RWPE2 (cell line): Measurements from ENCODE around the gene MAPKBP1.

Experiments used
- ATAC-seq: fragments of 200-7000 bp; cut with Tn5 transposase; 3 replicates; pipeline ENCODE4 v1.9.1; 2021; ENCODE audit warnings: low read depth
- DNase-seq: peaks from one replicate; pipeline ENCODE4 v3.0.0-alpha.2; 2020; ENCODE audit warnings: low spot score
- H3K27ac ChIP-seq: fragments of 450-650 bp; 2 replicates; pipeline ENCODE4 v1.5.1; 2017; ENCODE audit warnings: mild to moderate bottlenecking; ENCODE audit not compliant: poor library complexity, severe bottlenecking
- H3K27me3 ChIP-seq: fragments of 250-450 bp; sonication (Bioruptor Pico); 2 replicates; pipeline ENCODE4 v1.5.1; 2021; ENCODE audit warnings: mild to moderate bottlenecking, moderate library complexity; ENCODE audit not compliant: insufficient read depth, poor library complexity, severe bottlenecking
- H3K36me3 ChIP-seq: fragments of 250-450 bp; sonication (Bioruptor Pico); 2 replicates; pipeline ENCODE4 v1.5.1; 2020; ENCODE audit warnings: low read depth, mild to moderate bottlenecking, moderate library complexity
- H3K4me1 ChIP-seq: fragments of 250-450 bp; sonication (Bioruptor Pico); 2 replicates; pipeline ENCODE4 v1.5.1; 2021; ENCODE audit warnings: mild to moderate bottlenecking, moderate library complexity; ENCODE audit not compliant: insufficient read depth, poor library complexity, severe bottlenecking
- H3K4me3 ChIP-seq: fragments of 250-450 bp; sonication (Bioruptor Pico); 2 replicates; pipeline ENCODE4 v1.5.1; 2021; ENCODE audit warnings: mild to moderate bottlenecking, moderate library complexity; ENCODE audit not compliant: severe bottlenecking
- H3K9me3 ChIP-seq: fragments of 250-450 bp; sonication (Bioruptor Pico); 2 replicates; pipeline ENCODE4 v1.5.1; 2021; ENCODE audit warnings: mild to moderate bottlenecking, moderate library complexity; ENCODE audit not compliant: severe bottlenecking
- CTCF ChIP-seq: fragments of 450-650 bp; IDR thresholded peaks from one replicate; pipeline ENCODE4 v1.5.1; 2017; ENCODE audit warnings: mild to moderate bottlenecking, moderate library complexity; ENCODE audit not compliant: poor library complexity, severe bottlenecking

MAPKBP1 gene

DNA sequence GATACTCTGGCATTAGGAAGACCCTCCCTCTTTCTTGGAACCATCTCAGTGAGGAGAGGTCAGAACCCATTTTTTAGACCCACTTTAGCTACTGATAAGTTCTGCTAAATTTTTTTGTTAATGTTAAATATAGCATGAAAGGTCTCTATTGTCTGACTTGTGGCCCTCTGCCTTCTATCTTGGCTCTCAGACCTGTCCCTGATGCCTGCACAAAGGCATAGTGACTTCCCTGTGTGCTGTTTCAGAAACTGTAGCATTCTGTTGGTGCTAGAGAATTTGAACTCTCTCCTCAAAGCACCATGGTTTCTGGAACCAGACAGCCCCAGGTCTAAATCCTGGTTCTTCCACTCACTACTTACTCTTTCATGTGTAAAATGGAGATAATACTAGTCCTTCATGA lies 15.4 kb downstream of the MAPKBP1 start:
- H3K9me3 ChIP-seq: no peaks in the 10 kb centered on the region
- no peaks in the 10 kb centered on the region for H3K27me3 ChIP-seq
- peaks cover 61% of the 10 kb centered on the region for H3K4me1 ChIP-seq
- TF ChIP-seq CTCF: no peak
- no peak for ATAC-seq
- no peak for DNase-seq
- peak overlapping the region; percentile 90 for H3K27ac ChIP-seq
- no peak overlapping the region for H3K4me3 ChIP-seq
- H3K36me3 ChIP-seq: peaks cover 19% of the 10 kb centered on the region

DNA sequence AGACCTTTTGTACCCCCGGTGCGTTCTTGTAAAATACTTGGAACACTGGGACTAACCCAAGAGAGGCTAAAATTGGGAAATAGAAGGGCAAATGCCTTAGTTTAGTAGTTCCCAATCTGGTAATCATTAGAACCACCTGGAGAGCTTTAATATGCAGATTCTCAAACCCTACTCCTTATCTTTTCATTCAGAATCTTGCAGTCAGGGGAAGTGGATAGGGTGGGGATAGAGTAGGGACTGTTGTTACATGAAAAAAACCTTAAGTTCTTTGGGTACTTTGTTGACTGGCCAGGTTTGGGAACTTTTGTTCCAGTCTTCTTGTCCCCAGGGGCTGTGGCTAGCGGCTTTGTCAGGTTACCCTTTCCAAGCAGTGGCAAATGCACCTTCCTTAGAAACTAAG lies 15.9 kb downstream of the MAPKBP1 start:
- ATAC-seq (no peak), DNase-seq (no peak)
- H3K4me3 ChIP-seq: no peak overlapping the region
- no peaks in the 10 kb centered on the region for H3K9me3 ChIP-seq
- peaks cover 15% of the 10 kb centered on the region for H3K36me3 ChIP-seq
- H3K27ac ChIP-seq: peak overlapping the region; percentile 90
- no peaks in the 10 kb centered on the region for H3K27me3 ChIP-seq
- TF ChIP-seq CTCF: no peak
- peaks cover 64% of the 10 kb centered on the region for H3K4me1 ChIP-seq

DNA sequence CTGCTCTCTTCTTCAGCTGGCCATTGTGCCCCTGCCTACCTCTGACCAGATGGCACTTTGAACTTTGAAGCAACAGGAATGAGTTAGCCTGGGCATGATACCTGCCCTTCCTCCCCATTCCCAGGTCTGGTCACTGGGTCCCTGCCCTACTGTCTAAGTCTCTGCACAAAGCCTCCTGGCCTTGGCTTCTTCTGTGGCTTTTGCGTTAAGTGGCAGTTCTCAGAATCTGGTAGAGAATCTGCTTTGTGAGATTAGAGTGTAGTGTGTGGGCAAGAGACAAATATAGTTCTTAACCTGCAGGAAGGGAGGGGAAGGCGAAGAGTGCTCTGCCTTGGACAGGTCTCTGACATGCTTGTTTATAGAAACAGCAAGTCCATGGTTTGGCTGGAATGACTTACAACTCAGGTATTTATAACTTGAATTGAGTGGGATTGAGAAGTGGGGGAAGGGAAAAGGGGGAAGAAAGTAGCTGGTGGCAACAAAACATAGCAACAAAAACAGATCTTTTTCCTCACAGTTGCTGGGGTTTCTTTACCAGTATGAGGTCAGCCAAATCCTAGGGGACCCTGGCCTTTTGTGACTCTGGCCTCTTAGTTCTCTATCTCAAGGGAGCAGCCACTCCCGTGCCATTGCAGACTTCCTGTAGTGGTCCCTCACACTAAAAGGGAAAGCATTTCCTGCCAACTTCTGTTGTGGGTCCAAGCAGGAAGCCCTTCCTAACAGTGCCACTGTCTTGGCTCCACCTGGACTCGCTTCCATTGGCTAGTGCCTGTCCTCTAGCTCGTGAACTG lies 16.7 kb downstream of the MAPKBP1 start:
- H3K27ac ChIP-seq: peak overlapping the region; percentile 90
- ATAC-seq: peak; percentile 88
- DNase-seq: no peak

DNA sequence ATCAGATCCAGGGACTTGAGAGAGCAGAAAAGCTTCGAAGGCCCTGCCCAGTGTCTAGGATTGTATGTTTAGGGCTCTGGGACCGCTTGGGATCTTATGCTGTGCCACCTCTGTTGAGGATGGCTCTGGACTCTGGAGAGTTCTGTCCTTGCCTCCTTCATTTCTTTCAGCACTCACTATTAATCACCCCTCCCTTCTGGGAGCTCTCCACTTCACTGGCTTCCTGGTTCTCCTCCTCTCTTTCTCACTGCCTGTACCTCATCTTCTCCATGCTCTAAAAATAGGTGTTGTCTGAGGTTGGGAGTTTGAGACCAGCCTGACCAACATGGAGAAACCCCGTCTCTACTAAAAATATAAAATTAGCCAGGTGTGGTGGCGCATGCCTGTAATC lies 17.3 kb downstream of the MAPKBP1 start:
- Histone ChIP-seq H3K9me3 (no peaks in the 10 kb centered on the region), H3K4me3 (no peak overlapping the region), H3K36me3 (peaks cover 5% of the 10 kb centered on the region), H3K27me3 (no peaks in the 10 kb centered on the region), H3K4me1 (peaks cover 76% of the 10 kb centered on the region), H3K27ac (peak overlapping the region; percentile 90)
- DNase-seq (no peak), ATAC-seq (no peak)
- TF ChIP-seq CTCF: no peak

More for the DNA sequence above, 16.7 kb downstream of the MAPKBP1 start:
- no peaks in the 10 kb centered on the region for H3K9me3 ChIP-seq
- no peak overlapping the region for H3K4me3 ChIP-seq
- H3K27me3 ChIP-seq: no peaks in the 10 kb centered on the region
- peaks cover 8% of the 10 kb centered on the region for H3K36me3 ChIP-seq
- TF ChIP-seq CTCF: no peak
- peaks cover 70% of the 10 kb centered on the region for H3K4me1 ChIP-seq

DNA sequence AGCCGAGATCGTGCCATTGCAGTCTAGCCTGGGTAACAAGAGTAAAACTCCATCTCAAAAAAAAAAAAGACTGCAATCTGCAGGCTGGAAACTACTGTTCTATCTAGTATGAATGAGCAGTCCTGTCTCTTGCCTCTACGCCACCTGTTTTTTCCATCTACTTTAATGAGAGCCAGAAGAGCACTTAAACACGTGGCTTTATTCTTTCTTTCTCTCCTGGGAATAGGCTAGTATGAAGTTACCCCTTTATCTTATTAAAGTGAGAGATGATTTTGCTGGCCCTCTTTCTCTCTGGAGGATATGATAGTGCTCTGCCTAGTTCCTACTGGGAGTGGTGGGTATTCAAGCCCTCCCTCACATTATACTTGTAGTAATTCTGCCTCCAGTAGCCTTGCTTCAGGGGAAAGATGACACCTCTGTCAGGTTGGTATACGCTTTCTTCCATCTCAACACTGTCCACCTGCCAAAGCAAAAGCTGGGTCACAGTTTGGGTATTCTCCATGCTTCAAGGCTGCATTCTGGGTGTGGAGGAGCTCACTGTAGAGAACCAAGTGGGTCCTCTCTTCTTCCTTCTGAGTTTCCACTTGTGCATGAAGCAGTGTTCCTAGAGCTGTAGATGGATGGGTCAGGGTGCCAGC lies 17.8 kb downstream of the MAPKBP1 start:
- Histone ChIP-seq H3K9me3 (no peaks in the 10 kb centered on the region), H3K27me3 (no peaks in the 10 kb centered on the region), H3K4me1 (peaks cover 82% of the 10 kb centered on the region), H3K4me3 (no peak overlapping the region), H3K36me3 (peaks cover 9% of the 10 kb centered on the region), H3K27ac (peak overlapping the region; percentile 90)
- TF ChIP-seq CTCF: no peak
- DNase-seq (no peak), ATAC-seq (no peak)
